Inflammatory macrophage treated with lipopolysaccharide for 4 hours (primary cell): ENCODE results near the gene TXNRD1.
"Not testable (repeated sequence)": the region's sequence is repeated elsewhere in the genome, so short reads cannot be mapped to it uniquely, and the experiment has no call there.

Experiments
- DNase-seq: peaks from one replicate; pipeline ENCODE4 v3.0.0-alpha.2; 2020

TXNRD1 gene

GRCh38 chr12:104243551-104243950 lies 28.0 kb downstream of the TXNRD1 start:
- DNase-seq: no peak

- DNase-seq: no peak
Measured at GRCh38 chr12:104243971-104244370, 28.4 kb downstream of the TXNRD1 start.

- DNase-seq: peak; percentile 81
Measured at GRCh38 chr12:104247698-104248097, 32.1 kb downstream of the TXNRD1 start.

- no peak for DNase-seq
Measured at GRCh38 chr12:104248444-104248843, 32.9 kb downstream of the TXNRD1 start.

GRCh38 chr12:104249017-104249416 lies 33.4 kb downstream of the TXNRD1 start:
- DNase-seq: no peak

GRCh38 chr12:104249898-104250297 lies 34.3 kb downstream of the TXNRD1 start:
- no peak for DNase-seq

- no peak for DNase-seq
Measured at GRCh38 chr12:104250366-104251125, 35.0 kb downstream of the TXNRD1 start.

- DNase-seq: no peak
Measured at GRCh38 chr12:104257913-104258472, 42.4 kb downstream of the TXNRD1 start.

GRCh38 chr12:104258476-104259067 lies 43.0 kb downstream of the TXNRD1 start:
- no peak for DNase-seq

GRCh38 chr12:104263026-104263425 lies 47.4 kb downstream of the TXNRD1 start:
- no peak for DNase-seq

- DNase-seq: peak; percentile 77
Measured at GRCh38 chr12:104263580-104264358, 48.2 kb downstream of the TXNRD1 start.

- DNase-seq: not testable (repeated sequence)
Measured at GRCh38 chr12:104265436-104265835, 49.9 kb downstream of the TXNRD1 start.

GRCh38 chr12:104272938-104273337 lies 57.4 kb downstream of the TXNRD1 start:
- DNase-seq: no peak

- DNase-seq: no peak
Measured at GRCh38 chr12:104273503-104273902, 57.9 kb downstream of the TXNRD1 start.

GRCh38 chr12:104274811-104275210 lies 59.2 kb downstream of the TXNRD1 start:
- no peak for DNase-seq

- peak; percentile 45 for DNase-seq
Measured at GRCh38 chr12:104275689-104276088, 60.1 kb downstream of the TXNRD1 start.

- DNase-seq: no peak
Measured at GRCh38 chr12:104276273-104277131, 60.9 kb downstream of the TXNRD1 start.

- no peak for DNase-seq
Measured at GRCh38 chr12:104279164-104279563, 63.6 kb downstream of the TXNRD1 start.

GRCh38 chr12:104280111-104280510 lies 64.5 kb downstream of the TXNRD1 start:
- DNase-seq: no peak

- peak; percentile 56 for DNase-seq
Measured at GRCh38 chr12:104280717-104281458, 65.3 kb downstream of the TXNRD1 start.

GRCh38 chr12:104281636-104282035 lies 66.1 kb downstream of the TXNRD1 start:
- DNase-seq: no peak

- DNase-seq: no peak
Measured at GRCh38 chr12:104282109-104282508, 66.5 kb downstream of the TXNRD1 start.
